Stimulated activated CD4-positive, alpha-beta T cell treated with anti-CD3 and anti-CD28 coated beads, Interleukin-1b, Interleukin-23, amount 100 ng/mL, for 24 hours (primary cell): Measurements from ENCODE around the gene INHA.
A peak's percentile ranks its signal among the peaks of the same experiment; 100 is the strongest.

ENCODE experiments used
- DNase-seq, 4 experiments: peaks; one replicate each; pipeline ENCODE4 v3.0.0-alpha.2; 2020; ENCODE audit warnings: low read depth in 4 of 4, low spot score in 1 of 4

INHA gene

GRCh38 chr2:219572237-219573001, at the start of gene INHA:
TSS of gene INHA (plus strand) at chr2:219572310. CDS start at chr2:219572375, 65 bp downstream.
- no peak for DNase-seq

DNA sequence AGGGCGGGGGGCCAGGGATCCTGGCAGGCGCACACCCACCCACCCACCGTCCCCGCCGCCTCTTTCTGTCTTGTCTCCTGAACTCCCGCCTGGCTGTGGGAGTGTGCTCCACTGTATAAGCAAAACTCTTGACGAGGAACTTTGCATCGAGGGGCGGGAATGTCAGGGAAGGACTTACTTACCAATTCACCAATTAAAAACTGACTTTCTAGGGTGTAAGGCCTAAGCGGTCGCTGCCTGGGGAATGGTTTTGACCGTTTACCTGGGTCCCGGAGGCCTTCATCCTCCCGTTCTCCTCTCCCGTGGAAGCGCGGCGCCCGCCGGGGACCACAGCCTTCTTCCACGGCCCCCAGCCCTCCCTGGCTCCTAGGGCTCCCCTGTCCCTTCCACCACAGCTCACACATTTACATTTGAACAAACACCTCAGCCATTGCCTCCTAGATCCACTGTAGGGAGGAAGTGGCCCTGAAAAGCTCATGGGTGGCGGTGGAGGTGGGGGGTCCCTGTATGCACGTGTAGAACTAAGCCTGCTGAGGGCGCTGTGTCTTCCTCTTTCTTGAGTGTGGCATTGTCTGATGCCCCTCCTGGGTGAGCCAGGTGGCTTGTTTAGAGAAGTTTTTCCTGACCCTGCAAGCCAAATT, 49.0 kb upstream of the INHA start:
- DNase-seq, result no peak

DNA sequence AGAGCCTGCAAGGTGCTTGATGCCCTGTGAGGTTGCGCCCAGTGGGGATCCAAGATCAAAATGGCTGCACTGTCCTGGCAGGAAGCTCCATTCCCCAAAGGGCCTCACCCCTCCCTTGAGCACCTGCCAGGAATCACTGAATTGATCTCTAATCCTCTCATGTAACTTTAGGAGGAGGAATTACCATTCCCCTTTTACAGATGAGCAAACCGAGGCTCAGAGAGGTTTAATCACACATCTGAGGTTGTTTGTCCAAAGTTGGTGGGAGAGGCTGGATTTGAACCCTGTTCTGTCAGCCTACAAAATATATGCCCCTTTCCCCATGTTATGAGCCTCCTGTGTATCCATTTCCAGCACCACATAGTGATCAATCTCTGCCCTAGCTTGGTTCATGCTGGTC, 47.3 kb upstream of the INHA start:
- DNase-seq, result no peak

- DNase-seq, result no peak
Observed at GRCh38 chr2:219525533-219526232, 46.4 kb upstream of the INHA start.

- no peak for DNase-seq
Observed at GRCh38 chr2:219526320-219527075, 45.6 kb upstream of the INHA start.

- no peak for DNase-seq
Observed at GRCh38 chr2:219527076-219527394, 45.1 kb upstream of the INHA start.

DNA sequence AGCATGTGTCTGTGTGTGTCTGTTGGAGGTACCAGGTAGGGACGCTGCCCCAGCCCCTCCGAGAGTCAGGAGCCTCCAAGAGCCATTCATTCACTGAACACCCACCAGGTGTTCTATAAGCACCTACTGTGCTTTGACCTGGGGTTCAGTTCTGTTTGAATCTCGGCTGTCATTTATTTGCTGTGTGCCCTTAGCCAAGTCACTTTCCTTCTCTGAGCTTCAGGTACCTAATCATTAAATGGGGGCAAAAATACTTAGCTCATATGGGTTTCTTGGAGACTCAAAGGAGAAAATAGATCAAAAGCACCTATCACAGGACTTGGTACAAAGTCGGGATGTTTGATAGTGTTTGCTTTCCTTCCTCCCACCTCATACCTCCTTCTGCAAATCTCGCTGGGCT, 44.6 kb upstream of the INHA start:
- DNase-seq, result no peak

- DNase-seq, result peak; percentile 73 to 84 (median 82)
Observed at GRCh38 chr2:219530048-219530963, 41.8 kb upstream of the INHA start.

DNA sequence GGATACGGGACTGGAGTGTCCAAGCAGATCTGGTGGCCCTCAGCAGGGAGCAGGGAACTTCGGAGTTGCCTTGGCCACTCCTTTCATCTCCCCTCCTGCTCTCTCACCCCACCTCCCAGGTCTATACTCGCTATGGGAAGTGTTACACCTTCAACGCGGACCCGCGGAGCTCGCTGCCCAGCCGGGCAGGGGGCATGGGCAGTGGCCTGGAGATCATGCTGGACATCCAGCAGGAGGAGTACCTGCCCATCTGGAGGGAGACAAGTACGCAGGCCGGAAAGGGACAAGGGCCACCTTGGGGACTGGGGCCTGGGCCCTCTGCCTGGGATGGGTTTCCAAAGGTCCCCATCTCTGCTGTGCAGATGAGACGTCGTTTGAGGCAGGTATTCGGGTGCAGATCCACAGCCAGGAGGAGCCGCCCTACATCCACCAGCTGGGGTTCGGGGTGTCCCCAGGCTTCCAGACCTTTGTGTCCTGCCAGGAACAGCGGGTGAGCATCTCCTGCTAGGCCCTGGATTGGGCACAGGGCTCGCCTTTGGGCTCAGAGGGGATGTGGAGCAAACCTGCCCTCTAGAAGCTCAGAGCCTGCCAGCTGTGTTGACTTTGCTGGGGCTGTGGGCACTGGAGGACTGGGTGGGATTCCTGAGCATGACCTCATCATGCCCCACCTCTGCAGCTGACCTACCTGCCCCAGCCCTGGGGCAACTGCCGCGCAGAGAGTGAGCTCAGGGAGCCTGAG, 40.3 kb upstream of the INHA start:
- no peak for DNase-seq

- no peak for DNase-seq
Observed at GRCh38 chr2:219532378-219532649, 39.8 kb upstream of the INHA start.

DNA sequence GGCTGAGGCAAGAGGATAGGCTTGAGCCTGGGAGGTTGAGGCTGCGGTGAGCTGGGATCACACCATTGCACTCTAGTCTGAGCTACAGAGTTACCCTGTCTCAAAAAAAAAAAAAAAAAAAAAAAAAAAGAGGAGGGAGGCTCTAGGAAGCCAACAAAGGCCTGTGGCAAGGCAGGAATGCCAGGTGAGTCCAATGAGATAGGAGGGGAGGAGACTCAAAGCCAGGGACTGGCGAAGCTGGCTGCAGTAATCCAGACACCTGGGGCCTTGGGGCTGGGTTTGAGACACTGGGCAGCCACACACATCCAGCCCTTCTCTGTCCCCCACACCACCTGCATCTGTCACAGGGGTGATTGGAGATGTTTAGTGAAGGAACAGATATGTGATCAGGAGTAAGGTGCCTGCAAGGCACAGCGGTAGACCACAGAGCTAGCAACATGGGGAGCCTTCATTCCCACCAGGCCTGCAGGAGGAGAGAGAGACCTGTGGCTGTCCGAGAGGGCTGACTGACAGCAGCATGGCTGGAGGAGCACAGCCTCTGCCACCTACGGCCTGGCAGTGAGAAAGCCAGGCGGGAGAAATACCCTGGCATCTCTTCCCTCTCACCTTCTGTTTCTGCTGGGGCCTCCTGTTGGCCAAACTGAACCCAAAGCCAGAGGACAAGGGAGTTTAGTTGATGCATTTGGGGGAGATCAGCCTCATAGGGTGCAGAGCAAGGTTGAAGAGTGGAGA, 38.0 kb upstream of the INHA start:
- no peak for DNase-seq

DNA sequence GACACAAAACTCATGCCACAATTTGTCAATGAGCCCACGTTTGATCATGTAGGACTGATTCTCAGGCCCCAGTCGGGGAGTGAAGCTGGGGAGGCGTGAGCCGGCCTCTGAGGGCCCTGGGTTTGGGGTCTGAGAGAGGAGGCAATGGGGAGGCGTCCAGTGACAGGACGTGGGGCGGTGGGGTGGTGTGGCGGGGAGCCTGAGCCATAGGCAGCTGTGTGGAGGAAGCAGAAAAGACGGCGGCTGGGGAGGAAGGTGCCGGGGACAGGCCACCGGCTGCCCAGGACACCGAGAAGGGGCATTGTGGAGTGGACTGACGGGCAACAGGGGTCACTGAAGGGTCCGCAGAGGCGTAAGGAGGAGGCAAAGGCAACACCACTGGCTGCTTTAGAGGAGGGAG, 35.7 kb upstream of the INHA start:
- DNase-seq, result no peak

GRCh38 chr2:219536967-219537366, 35.1 kb upstream of the INHA start:
- DNase-seq, result no peak

DNA sequence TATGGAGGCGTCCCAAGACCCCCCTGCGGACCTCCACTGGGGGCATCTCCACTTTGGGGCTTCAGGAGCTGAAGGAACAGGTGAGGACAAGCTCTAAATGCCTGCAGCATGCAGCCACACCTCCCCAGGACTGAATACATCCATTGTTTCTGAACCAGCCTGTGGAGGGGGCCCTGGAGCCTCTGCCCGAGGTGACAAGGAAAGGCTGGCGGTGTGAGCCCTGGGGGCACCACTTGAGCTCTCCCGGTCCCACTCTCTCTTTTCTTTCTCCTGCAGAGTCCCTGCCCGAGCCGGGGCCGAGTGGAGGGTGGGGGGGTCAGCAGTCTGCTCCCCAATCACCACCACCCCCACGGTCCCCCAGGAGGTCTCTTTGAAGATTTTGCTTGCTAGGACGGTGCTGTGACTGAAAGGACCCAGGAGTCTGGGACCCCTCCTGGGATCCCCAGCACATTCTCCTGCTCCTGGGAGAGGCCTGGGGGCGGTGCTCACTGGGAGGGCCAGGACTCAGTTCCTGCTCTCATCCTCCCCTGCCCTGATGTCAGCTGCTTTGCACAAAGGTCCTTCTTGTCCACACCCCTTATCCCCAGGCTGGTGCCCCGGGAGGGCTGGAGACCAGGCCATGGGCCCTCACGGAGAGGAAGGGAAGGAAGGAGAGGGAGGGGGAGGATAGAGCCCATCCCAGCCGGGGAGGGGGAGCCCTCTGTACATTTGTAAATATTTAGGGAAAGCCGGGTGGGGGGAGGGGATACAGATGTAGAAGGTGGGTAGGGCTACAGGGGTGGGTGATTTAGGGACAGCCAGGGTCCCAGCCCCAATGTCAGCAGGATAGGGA, 34.2 kb upstream of the INHA start:
- DNase-seq, result no peak

DNA sequence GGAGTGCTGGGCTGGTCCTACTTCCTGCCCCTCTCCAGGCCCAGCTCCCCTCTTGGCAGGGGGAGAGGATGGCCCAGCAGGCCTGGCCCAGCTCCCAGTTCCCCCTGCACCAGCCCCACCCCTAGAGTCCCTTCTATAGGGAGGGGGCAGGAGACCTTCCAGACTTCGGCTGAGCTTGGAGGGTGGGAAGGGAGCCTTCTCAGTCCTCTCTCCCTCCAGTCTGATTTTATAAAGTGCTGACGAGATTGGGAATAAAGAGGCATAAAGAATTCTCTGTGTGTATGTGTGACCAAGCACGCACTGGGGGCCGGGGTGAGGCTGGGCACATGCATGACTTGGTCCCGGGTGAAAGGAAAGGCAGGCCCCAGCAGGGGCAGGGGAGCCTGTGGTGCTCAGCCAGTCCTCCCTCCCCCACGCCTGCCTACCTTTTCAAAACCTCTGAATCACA, 33.6 kb upstream of the INHA start:
- no peak for DNase-seq

GRCh38 chr2:219538956-219539788, 32.9 kb upstream of the INHA start:
- DNase-seq, result no peak

DNA sequence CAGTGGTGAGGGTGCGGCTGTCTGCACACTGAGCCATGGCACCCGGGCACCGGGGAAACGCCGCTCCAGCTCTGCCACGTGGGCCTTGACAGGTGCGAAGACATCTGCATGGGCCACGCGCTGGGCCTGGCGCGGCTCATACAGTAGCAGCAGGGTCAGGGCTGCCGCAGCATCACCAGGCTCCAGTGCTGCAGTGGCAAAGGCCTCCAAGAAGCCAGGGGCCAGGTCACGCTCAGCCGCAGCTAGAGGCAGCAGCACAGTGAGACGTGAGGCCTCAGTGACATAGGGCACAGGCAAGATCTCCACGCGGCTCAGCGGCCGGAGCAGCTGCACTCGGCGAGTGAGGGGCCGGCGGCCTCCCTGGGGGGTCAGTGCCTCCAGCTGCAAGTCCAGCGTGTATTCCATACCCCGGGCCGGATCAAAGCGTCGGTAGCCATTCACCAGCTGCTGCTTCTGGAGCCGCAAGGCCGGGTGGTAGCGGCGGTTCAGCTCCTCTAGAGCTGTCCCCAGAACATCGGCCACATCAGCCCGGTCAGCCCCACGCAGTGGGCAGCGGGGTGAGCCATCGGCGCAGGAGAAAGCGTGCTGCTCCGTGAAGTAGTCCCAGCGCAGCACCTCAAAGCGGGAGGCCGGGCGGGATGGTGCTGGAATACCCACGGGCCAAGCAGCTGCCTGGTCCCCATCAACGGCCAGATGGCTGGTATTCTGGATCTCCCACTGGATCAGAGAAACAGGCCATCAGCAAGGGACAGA, 32.0 kb upstream of the INHA start:
- DNase-seq, result no peak
